SU-DHL-6 (cell line): ENCODE results near the gene NUDT8.

Experiments used
- CTCF ChIP-seq: fragments of 200-600 bp; sonication (generic); IDR thresholded peaks from one replicate; pipeline ENCODE4 v1.5.1; 2017; ENCODE audit warnings: antibody characterized with exemption, mild to moderate bottlenecking, low read length, moderate library complexity; ENCODE audit not compliant: insufficient read depth, poor library complexity, severe bottlenecking
- EZH2phosphoT487 ChIP-seq: fragments of 200-600 bp; sonication (generic), shearing (Covaris generic); conservative IDR thresholded peaks from 2 replicates; pipeline ENCODE4 v1.6.1; 2018; ENCODE audit warnings: mild to moderate bottlenecking, antibody characterized with exemption, low read length, moderate library complexity, mixed read lengths

GRCh38 chr11:67614730-67615714 is 14.7 kb downstream of the NUDT8 start:
- TF ChIP-seq CTCF (peak; percentile 63), EZH2phosphoT487 (no peak)
